Neural crest cell (in vitro differentiated cells): ENCODE results near the gene LGR6. TPM values are rescaled to one million over a fixed set of nuclear protein-coding genes. Genes with fewer than 3 reads are reported as not detected.

Source experiments
- DNase-seq: peaks from one replicate; pipeline ENCODE4 v3.0.0; 2021; ENCODE audit warnings: low read depth, mixed read lengths, low spot score
- H3K27ac Mint-ChIP-seq: one replicate; pipeline ENCODE4 v1.8.0; 2021; ENCODE audit warnings: mild to moderate bottlenecking, mixed read lengths; ENCODE audit not compliant: unreplicated experiment
- H3K27me3 Mint-ChIP-seq: 2 replicates; pipeline ENCODE4 v1.8.0; 2021; ENCODE audit warnings: low read depth, mild to moderate bottlenecking, mixed read lengths
- H3K36me3 Mint-ChIP-seq: 2 replicates; pipeline ENCODE4 v1.8.0; 2021; ENCODE audit warnings: low read depth, mild to moderate bottlenecking, mixed read lengths
- H3K4me1 Mint-ChIP-seq: 2 replicates; pipeline ENCODE4 v1.8.0; 2021; ENCODE audit warnings: mixed read lengths
- H3K4me3 Mint-ChIP-seq: one replicate; pipeline ENCODE4 v1.8.0; 2021; ENCODE audit warnings: mild to moderate bottlenecking, mixed read lengths
- H3K9me3 Mint-ChIP-seq: 2 replicates; pipeline ENCODE4 v1.8.0; 2021; ENCODE audit warnings: mixed read lengths
- total RNA-seq: library from RNA; stranded (reverse); gene quantifications from 2 replicates; pipeline ENCODE4 v1.2.1, GENCODE V29; 2021
- TF ChIP-seq, protein P1 (sequence below): fragments of 200-600 bp; sonication (generic); conservative IDR thresholded peaks from 2 replicates; pipeline ENCODE4 v1.5.0; 2021; ENCODE audit warnings: antibody characterized with exemption, mild to moderate bottlenecking

Gene LGR6
- total RNA-seq, 1 donor from 2014 or later, result 0.16 TPM

DNA sequence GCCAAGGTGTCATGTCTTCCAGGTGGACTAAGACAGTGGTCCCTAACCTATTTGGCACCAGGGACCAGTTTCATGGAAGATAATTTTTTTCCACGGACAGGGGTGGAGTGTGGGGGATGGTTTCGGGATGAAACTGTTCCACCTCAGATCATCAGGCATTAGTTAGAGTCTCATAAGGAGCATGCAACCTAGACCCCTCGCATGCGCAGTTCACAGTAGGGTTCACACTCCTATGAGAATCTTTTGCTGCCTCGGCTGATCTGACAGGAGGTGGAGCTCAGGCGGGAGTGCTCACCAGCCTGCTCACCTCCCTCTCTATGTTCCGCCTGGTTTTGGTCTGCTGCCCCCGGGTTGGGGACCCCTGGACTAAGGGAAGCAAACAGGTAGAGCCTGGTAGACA lies 30.9 kb downstream of the LGR6 start:
- TF ChIP-seq, protein P1, sequence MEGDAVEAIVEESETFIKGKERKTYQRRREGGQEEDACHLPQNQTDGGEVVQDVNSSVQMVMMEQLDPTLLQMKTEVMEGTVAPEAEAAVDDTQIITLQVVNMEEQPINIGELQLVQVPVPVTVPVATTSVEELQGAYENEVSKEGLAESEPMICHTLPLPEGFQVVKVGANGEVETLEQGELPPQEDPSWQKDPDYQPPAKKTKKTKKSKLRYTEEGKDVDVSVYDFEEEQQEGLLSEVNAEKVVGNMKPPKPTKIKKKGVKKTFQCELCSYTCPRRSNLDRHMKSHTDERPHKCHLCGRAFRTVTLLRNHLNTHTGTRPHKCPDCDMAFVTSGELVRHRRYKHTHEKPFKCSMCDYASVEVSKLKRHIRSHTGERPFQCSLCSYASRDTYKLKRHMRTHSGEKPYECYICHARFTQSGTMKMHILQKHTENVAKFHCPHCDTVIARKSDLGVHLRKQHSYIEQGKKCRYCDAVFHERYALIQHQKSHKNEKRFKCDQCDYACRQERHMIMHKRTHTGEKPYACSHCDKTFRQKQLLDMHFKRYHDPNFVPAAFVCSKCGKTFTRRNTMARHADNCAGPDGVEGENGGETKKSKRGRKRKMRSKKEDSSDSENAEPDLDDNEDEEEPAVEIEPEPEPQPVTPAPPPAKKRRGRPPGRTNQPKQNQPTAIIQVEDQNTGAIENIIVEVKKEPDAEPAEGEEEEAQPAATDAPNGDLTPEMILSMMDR, result no peak
- Mint-ChIP-seq H3K4me1 (peaks cover 34% of the 10 kb centered on the region), H3K27ac (no peak overlapping the region), H3K27me3 (no peaks in the 10 kb centered on the region), H3K36me3 (no peaks in the 10 kb centered on the region), H3K4me3 (no peak overlapping the region), H3K9me3 (no peaks in the 10 kb centered on the region)
- DNase-seq, result no peak

DNA sequence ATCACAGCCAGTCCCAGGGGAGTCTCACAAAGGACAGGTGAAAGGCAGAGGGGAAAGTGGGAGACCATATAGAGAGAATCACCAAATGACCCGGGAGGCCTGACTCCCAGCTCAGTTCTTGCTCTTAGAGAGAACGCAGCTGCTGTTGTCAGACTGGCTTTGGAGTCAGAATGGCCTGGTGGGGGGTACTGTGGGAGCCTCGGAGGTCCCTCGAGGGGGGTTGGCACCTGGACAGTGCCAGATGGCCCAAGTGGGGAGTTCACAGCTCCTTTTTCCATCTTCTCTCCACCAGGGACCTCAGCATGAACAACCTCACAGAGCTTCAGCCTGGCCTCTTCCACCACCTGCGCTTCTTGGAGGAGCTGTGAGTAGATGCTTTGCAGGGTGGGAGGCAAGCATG lies 31.5 kb downstream of the LGR6 start:
- Mint-ChIP-seq H3K4me3 (no peak overlapping the region), H3K27me3 (no peaks in the 10 kb centered on the region), H3K36me3 (no peaks in the 10 kb centered on the region), H3K4me1 (peaks cover 34% of the 10 kb centered on the region), H3K27ac (no peak overlapping the region), H3K9me3 (no peaks in the 10 kb centered on the region)
- TF ChIP-seq, protein P1, result no peak
- no peak for DNase-seq

DNA sequence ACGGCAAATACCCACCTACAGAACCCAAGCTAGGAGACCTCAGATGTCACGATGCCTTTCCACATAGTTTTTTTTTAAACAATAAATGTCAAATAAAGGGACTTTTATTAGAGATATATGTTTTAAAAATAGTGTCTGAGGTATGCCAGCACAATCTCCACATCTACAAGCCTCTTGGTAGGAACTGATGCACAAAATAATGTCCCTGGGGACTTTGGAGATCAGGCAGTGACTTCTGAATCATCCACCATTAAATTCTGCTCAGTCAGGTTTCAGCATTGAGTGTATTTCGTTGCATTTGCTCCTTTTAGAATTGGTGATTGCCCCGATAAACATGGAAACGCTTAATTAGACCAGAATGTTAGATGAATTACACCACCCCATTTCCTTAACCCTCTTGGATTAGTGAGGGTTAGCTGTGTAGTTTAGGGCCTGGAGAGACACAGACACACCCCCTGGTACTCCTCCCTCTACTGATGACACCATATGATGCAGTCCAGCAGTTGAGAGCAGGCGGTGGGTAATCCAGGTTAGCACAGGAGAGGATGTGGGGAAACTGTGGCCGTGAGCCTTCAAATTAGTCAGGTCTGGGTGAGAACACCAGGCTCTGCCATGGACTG lies 33.6 kb downstream of the LGR6 start:
- H3K9me3 Mint-ChIP-seq, result no peaks in the 10 kb centered on the region
- H3K4me1 Mint-ChIP-seq, result peaks cover 18% of the 10 kb centered on the region
- no peak overlapping the region for H3K27ac Mint-ChIP-seq
- DNase-seq, result no peak
- H3K27me3 Mint-ChIP-seq, result no peaks in the 10 kb centered on the region
- H3K4me3 Mint-ChIP-seq, result no peak overlapping the region
- TF ChIP-seq, protein P1, result no peak
- H3K36me3 Mint-ChIP-seq, result no peaks in the 10 kb centered on the region

DNA sequence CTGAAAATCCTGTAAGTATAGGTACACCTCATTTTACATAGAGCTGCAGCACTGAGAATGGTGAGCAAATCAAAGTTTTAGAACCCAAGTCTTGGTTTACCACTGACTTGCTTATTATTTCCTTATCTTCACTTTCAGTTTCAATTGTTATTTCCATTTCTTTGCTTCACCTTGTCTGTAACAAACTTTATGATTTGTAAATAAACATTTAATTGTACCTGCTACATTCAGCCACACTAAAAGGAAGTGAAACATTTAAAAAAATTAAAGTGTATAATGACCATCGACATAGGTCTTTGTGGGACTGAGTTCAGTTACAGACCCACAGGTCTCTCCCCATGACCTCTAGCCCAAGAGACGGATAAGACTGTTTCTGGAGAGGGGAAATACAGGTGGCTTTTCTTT lies 34.4 kb downstream of the LGR6 start:
- no peak for DNase-seq
- no peaks in the 10 kb centered on the region for H3K9me3 Mint-ChIP-seq
- H3K27me3 Mint-ChIP-seq, result no peaks in the 10 kb centered on the region
- TF ChIP-seq, protein P1, result no peak
- H3K27ac Mint-ChIP-seq, result no peak overlapping the region
- no peaks in the 10 kb centered on the region for H3K36me3 Mint-ChIP-seq
- no peak overlapping the region for H3K4me3 Mint-ChIP-seq
- H3K4me1 Mint-ChIP-seq, result peaks cover 15% of the 10 kb centered on the region

DNA sequence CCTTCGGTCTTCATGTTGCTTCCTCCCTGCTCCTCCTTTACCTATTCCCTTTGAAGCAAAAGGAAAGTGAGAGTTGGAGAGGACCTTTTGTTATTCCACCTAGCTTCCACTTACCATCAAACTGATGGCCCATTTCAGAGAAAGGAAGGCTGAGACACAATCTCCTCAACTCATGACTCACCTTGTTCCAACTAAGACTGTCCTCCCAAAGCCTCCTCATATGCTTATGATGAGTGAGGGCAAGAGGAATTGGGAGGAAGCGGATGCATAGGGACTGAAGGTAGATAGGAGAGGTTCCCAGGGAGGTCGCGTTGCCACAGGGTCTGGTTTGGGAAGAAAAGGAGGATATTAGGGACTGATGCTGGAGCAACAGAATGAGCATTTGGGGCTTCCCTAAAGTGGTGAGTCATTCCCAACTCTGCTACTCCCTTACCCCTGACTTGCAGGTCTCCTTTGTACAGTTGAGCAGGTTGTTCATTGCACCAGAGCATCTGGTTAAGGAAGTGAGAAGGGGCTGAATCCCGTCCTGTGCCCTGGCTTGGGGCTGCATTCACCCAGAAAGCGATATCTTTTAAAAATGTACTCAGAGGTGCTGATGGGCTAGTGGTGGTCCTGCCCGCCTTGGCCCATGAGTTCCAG lies 35.0 kb downstream of the LGR6 start:
- H3K27me3 Mint-ChIP-seq, result no peaks in the 10 kb centered on the region
- no peaks in the 10 kb centered on the region for H3K36me3 Mint-ChIP-seq
- TF ChIP-seq, protein P1, result no peak
- peaks cover 15% of the 10 kb centered on the region for H3K4me1 Mint-ChIP-seq
- DNase-seq, result no peak
- no peaks in the 10 kb centered on the region for H3K9me3 Mint-ChIP-seq
- H3K4me3 Mint-ChIP-seq, result no peak overlapping the region
- H3K27ac Mint-ChIP-seq, result no peak overlapping the region
